Endothelial cell of umbilical vein (primary cell): ENCODE data around the gene TBC1D5. TPM values are rescaled to one million over a fixed set of nuclear protein-coding genes. Genes with fewer than 3 reads are reported as not detected.

Experiments
- BruUV-seq: library from RNA; stranded (reverse); fragments of 400-500 nt; replicated peaks from 2 replicates; lab custom pipeline; 2021; lab: Mats Ljungman, UMichigan
- CTCF ChIA-PET: fragments of 300-600, 350-600 bp; sonication (Branson Sonifier 250); formaldehyde crosslinking; loops from one replicate; lab custom pipeline; 2021; ENCODE audit warnings: antibody characterized with exemption, inconsistent platforms; lab: Charles Lee
- POLR2A ChIA-PET: fragments of 300-600, 350-600 bp; sonication (Branson Sonifier 250); formaldehyde crosslinking; loops from one replicate; lab custom pipeline; 2021; ENCODE audit warnings: antibody characterized with exemption, inconsistent platforms; lab: Charles Lee
- DNase-seq: peaks from one replicate; pipeline ENCODE4 v3.0.0-alpha.2; 2011; ENCODE audit warnings: low read depth, low spot score
- FAIRE-seq: peaks from 2 replicates; lab custom pipeline; 2011; peaks lifted over from hg19 to GRCh38; lab: Jason Lieb, UNC
- H2AFZ ChIP-seq: 2 replicates; pipeline ENCODE4 v1.6.0; 2012; ENCODE audit warnings: low read depth, low read length, control low read depth, inconsistent platforms
- H3K27ac ChIP-seq: 2 replicates; pipeline ENCODE4 v1.5.1; 2011; ENCODE audit warnings: low read depth, mild to moderate bottlenecking, control low read depth, low read length, moderate library complexity; ENCODE audit not compliant: insufficient read depth
- H3K27me3 ChIP-seq, 2 experiments: 2 replicates each; pipeline versions ENCODE4 v1.6.0 to v1.6.1; 2011; ENCODE audit warnings: low read length in 2 of 2, mixed read lengths in 1 of 2; ENCODE audit not compliant: control insufficient read depth in 2 of 2, insufficient read depth in 2 of 2
- H3K36me3 ChIP-seq, 2 experiments: 2 replicates in 1 of 2; 3 replicates in 1 of 2; pipeline ENCODE4 v1.5.1; 2011; ENCODE audit warnings: low read length in 2 of 2, mild to moderate bottlenecking in 1 of 2, moderate library complexity in 1 of 2; ENCODE audit not compliant: control insufficient read depth in 2 of 2, insufficient read depth in 2 of 2; ENCODE audit errors: extremely low read depth in 1 of 2
- H3K4me1 ChIP-seq: 3 replicates; pipeline ENCODE4 v1.5.1; 2011; ENCODE audit warnings: mild to moderate bottlenecking, low read length; ENCODE audit not compliant: control insufficient read depth, insufficient read depth; ENCODE audit errors: extremely low read depth
- H3K4me2 ChIP-seq: 2 replicates; pipeline ENCODE4 v1.6.1; 2011; ENCODE audit warnings: low read length, control low read depth, mixed read lengths; ENCODE audit not compliant: insufficient read depth
- H3K4me3 ChIP-seq, 3 experiments: fragments of 200-600 bp in 1 of 3; sonication (generic), shearing (Covaris generic) in 1 of 3; replicated peaks in 1 of 3; 2 replicates each; pipeline ENCODE4 v1.5.1; 2011 to 2016; ENCODE audit warnings: control low read depth in 3 of 3, low read length in 3 of 3, mild to moderate bottlenecking in 2 of 3, inconsistent platforms in 1 of 3, low read depth in 1 of 3, moderate library complexity in 1 of 3; ENCODE audit not compliant: insufficient read depth in 1 of 3
- H3K79me2 ChIP-seq: 2 replicates; pipeline ENCODE4 v1.6.0; 2012; ENCODE audit warnings: low read length, inconsistent platforms; ENCODE audit not compliant: control insufficient read depth, insufficient read depth
- H3K9ac ChIP-seq: replicated peaks from 2 replicates; pipeline ENCODE3; 2011; ENCODE audit warnings: low read length, control low read depth; ENCODE audit not compliant: insufficient read depth; ENCODE audit errors: extremely low read depth
- H3K9me1 ChIP-seq: replicated peaks from 3 replicates; pipeline ENCODE4 v1.6.0; 2011; ENCODE audit warnings: mild to moderate bottlenecking, low read length; ENCODE audit not compliant: control insufficient read depth, insufficient read depth; ENCODE audit errors: extremely low read depth
- H3K9me3 ChIP-seq: replicated peaks from 2 replicates; pipeline ENCODE4 v1.5.1; 2012; ENCODE audit warnings: low read length, inconsistent platforms; ENCODE audit not compliant: control insufficient read depth, insufficient read depth
- H4K20me1 ChIP-seq: replicated peaks from 2 replicates; pipeline ENCODE3; 2011; ENCODE audit warnings: mild to moderate bottlenecking, low read length; ENCODE audit not compliant: control insufficient read depth, insufficient read depth; ENCODE audit errors: extremely low read depth
- CTCF ChIP-seq, 2 donors: IDR thresholded peaks; 1 replicate in 1 of 2; 2 replicates in 1 of 2; pipeline ENCODE4 v1.5.1; 2011; ENCODE audit warnings: low read length in 2 of 2, mild to moderate bottlenecking in 2 of 2, moderate library complexity in 2 of 2, control low read depth in 1 of 2, inconsistent platforms in 1 of 2, low read depth in 1 of 2; ENCODE audit not compliant: insufficient read depth in 1 of 2; ENCODE audit errors: extremely low read depth in 1 of 2
- EZH2 ChIP-seq: IDR thresholded peaks from 2 replicates; pipeline ENCODE4 v1.6.1; 2012; ENCODE audit warnings: borderline replicate concordance, low read depth, mild to moderate bottlenecking, moderate library complexity, low read length, inconsistent platforms; ENCODE audit not compliant: severe bottlenecking
- GATA2 ChIP-seq: IDR thresholded peaks from 2 replicates; pipeline ENCODE4 v1.7.0; 2011; ENCODE audit warnings: low read depth, mild to moderate bottlenecking, moderate library complexity, mixed read lengths, low read length; ENCODE audit not compliant: insufficient read length, insufficient read depth
- JUN ChIP-seq: IDR thresholded peaks from 2 replicates; pipeline ENCODE4 v1.6.1; 2011; ENCODE audit warnings: borderline replicate concordance, low read depth; ENCODE audit not compliant: insufficient read length, insufficient read depth
- MAX ChIP-seq: IDR thresholded peaks from 2 replicates; pipeline ENCODE4 v1.6.1; 2011; ENCODE audit not compliant: insufficient read depth, insufficient read length
- MYC ChIP-seq: IDR thresholded peaks from one replicate; pipeline ENCODE4 v1.6.1; 2011; ENCODE audit warnings: mild to moderate bottlenecking, low read depth, low read length
- POLR2A ChIP-seq: IDR thresholded peaks from 2 replicates; pipeline ENCODE4 v1.6.1; 2012; ENCODE audit warnings: low read depth, mild to moderate bottlenecking, control low read depth, low read length
- dilution Hi-C: fragments of 300-500 bp; cut with MboI; formaldehyde crosslinking; loops from one replicate; pipeline ENCODE4 v1.15.0; 2019; ENCODE audit warnings: low sequenced_read_pairs; ENCODE audit not compliant: extremely low pct_ligation_motif_present
- intact Hi-C: fragments of 100-400 bp; cut with micrococcal nuclease; formaldehyde crosslinking; loops from one replicate; pipeline ENCODE4 v1.10.0; 2022
- polyA plus RNA-seq, 4 experiments: library from polyadenylated mRNA; depleted of rRNA in 3 of 4; stranded (reverse) in 3 of 4; unstranded in 1 of 4; fragments of >200 nt; gene quantifications; 2 replicates each; pipeline versions ENCODE4 v1.2.1 to v1.2.3, GENCODE V29; 2011 to 2012; ENCODE audit warnings: missing spikeins in 1 of 4
- total RNA-seq: library from RNA; stranded (reverse); gene quantifications from 2 replicates; pipeline ENCODE4 v1.2.3, GENCODE V29; 2021

The TBC1D5 gene
- total and polyA plus RNA-seq, 2 donors (not counting 3 experiments of a cell fraction or from before 2014, with no cell fraction given) = 17.5 to 44.7 TPM

GRCh38 chr3:17190353-17191078, 551.9 kb downstream of the TBC1D5 start:
- ChIA-PET CTCF (interaction anchor here (0.9 kb wide), 1 partner anchor 362 kb away, joined by 3 read pairs; no protein-coding TSS in a partner anchor), POLR2A (no interaction called here)
- no peak overlapping the region for H3K4me3 ChIP-seq
- no peaks in the 10 kb centered on the region for H4K20me1 ChIP-seq
- no peak overlapping the region for H2AFZ ChIP-seq
- no peaks in the 10 kb centered on the region for H3K27me3 ChIP-seq
- dilution Hi-C loops (no loop called here), intact Hi-C loops (no loop called here)
- BruUV-seq = no TSS peak
- H3K79me2 ChIP-seq = no peaks in the 10 kb centered on the region
- DNase-seq (no peak), FAIRE-seq (no peak)
- no peaks in the 10 kb centered on the region for H3K4me1 ChIP-seq
- no peak overlapping the region for H3K4me2 ChIP-seq
- no peaks in the 10 kb centered on the region for H3K9me1 ChIP-seq
- no peak overlapping the region for H3K9ac ChIP-seq
- no peak overlapping the region for H3K27ac ChIP-seq
- no peaks in the 10 kb centered on the region for H3K9me3 ChIP-seq
- H3K36me3 ChIP-seq = no peaks in the 10 kb centered on the region
- no peak for TF ChIP-seq POLR2A
- no peak for TF ChIP-seq GATA2
- no peak for TF ChIP-seq EZH2
- TF ChIP-seq MYC = no peak
- TF ChIP-seq JUN = no peak
- TF ChIP-seq MAX = no peak
- no peak for TF ChIP-seq CTCF (IDR thresholded peaks at IDR 0.05; ENCODE audit: extremely low read depth in 1 of 2, insufficient read depth in 1 of 2, low read depth in 1 of 2, low read length in 2 of 2)
